Panc1 (cell line): ENCODE results near the gene PLCG1. TPM values are rescaled to one million over a fixed set of nuclear protein-coding genes. Genes with fewer than 3 reads are reported as not detected.

Experiments
- ATAC-seq: fragments of 200-7000 bp; cut with Tn5 transposase; 2 replicates; pipeline ENCODE4 v1.9.1; 2020; ENCODE audit warnings: mild to moderate bottlenecking, moderate library complexity
- BruUV-seq: library from RNA; stranded (reverse); fragments of 400-500 nt; replicated peaks from 2 replicates; lab custom pipeline; 2021; lab: Mats Ljungman, UMichigan
- CTCF ChIA-PET: fragments of 300-600 bp; sonication (Branson Sonifier 250); formaldehyde crosslinking; loops from one replicate; lab custom pipeline; 2022; ENCODE audit warnings: antibody characterized with exemption; lab: Charles Lee
- POLR2A ChIA-PET: fragments of 300-600 bp; sonication (Branson Sonifier 250); formaldehyde crosslinking; loops from one replicate; lab custom pipeline; 2022; ENCODE audit warnings: antibody characterized with exemption; lab: Charles Lee
- DNase-seq: peaks from one replicate; pipeline ENCODE4 v3.0.0-alpha.2; 2010; ENCODE audit warnings: low read depth, low spot score
- H3K27ac ChIP-seq: 2 replicates; pipeline ENCODE4 v1.5.1; 2011; ENCODE audit warnings: mild to moderate bottlenecking, low read length, inconsistent platforms
- H3K27me3 ChIP-seq: fragments of 200-500 bp; sonication (Bioruptor generic); 2 replicates; pipeline ENCODE4 v1.6.0; 2014; ENCODE audit warnings: low read length, inconsistent platforms; ENCODE audit not compliant: control insufficient read depth, insufficient read depth
- H3K36me3 ChIP-seq: fragments of 200-500 bp; sonication (Bioruptor generic); 2 replicates; pipeline ENCODE4 v1.5.1; 2014; ENCODE audit warnings: inconsistent platforms, mild to moderate bottlenecking, low read length, moderate library complexity; ENCODE audit not compliant: control insufficient read depth, insufficient read depth
- H3K4me1 ChIP-seq: 2 replicates; pipeline ENCODE4 v1.5.1; 2011; ENCODE audit warnings: inconsistent platforms, mild to moderate bottlenecking, low read length, moderate library complexity; ENCODE audit not compliant: control insufficient read depth, insufficient read depth
- H3K4me3 ChIP-seq, 2 experiments: 2 replicates each; pipeline ENCODE4 v1.5.1; 2011 to 2012; ENCODE audit warnings: low read depth in 2 of 2, low read length in 2 of 2, mild to moderate bottlenecking in 2 of 2, inconsistent platforms in 1 of 2, moderate library complexity in 1 of 2
- H3K9me3 ChIP-seq: fragments of 200-500 bp; sonication (Bioruptor generic); 2 replicates; pipeline ENCODE4 v1.5.1; 2014; ENCODE audit warnings: low read depth, mild to moderate bottlenecking, inconsistent platforms, low read length, moderate library complexity; ENCODE audit not compliant: control insufficient read depth, insufficient read depth
- POLR2AphosphoS5 ChIP-seq: IDR thresholded peaks from 2 replicates; pipeline ENCODE4 v1.6.1; 2012; ENCODE audit warnings: mild to moderate bottlenecking, low read depth, low read length, moderate library complexity
- SIN3A ChIP-seq: IDR thresholded peaks from 2 replicates; pipeline ENCODE4 v1.6.1; 2012; ENCODE audit warnings: low read depth, mild to moderate bottlenecking, low read length, moderate library complexity, borderline replicate concordance; ENCODE audit not compliant: insufficient read depth
- TCF7L2 ChIP-seq: IDR thresholded peaks from 2 replicates; pipeline ENCODE4 v1.6.1; 2011; ENCODE audit warnings: mild to moderate bottlenecking, low read depth, low read length, inconsistent platforms
- in situ Hi-C: cut with HindIII; loops from 2 replicates; pipeline ENCODE4 v1.10.0; 2016; ENCODE audit warnings: low sequenced_read_pairs, low pct_unique_long_range_greater_than_20kb
- intact Hi-C: fragments of 100-400 bp; cut with micrococcal nuclease; formaldehyde crosslinking; loops from one replicate; pipeline ENCODE4 v1.10.0; 2022; ENCODE audit not compliant: unreplicated experiment
- total RNA-seq: library from RNA; stranded (reverse); gene quantifications from one replicate; pipeline ENCODE4 v1.2.1, GENCODE V29; 2021; ENCODE audit not compliant: unreplicated experiment
- TF ChIP-seq, protein P1 (sequence below): fragments of 450-650 bp; IDR thresholded peaks from 2 replicates; pipeline ENCODE4 v1.5.1; 2017; ENCODE audit warnings: mild to moderate bottlenecking
- TF ChIP-seq, protein P2 (sequence below), 2 experiments: IDR thresholded peaks; 2 replicates each; pipeline ENCODE4 v1.6.1; 2011 to 2012; ENCODE audit warnings: low read depth in 2 of 2, control low read depth in 1 of 2, low read length in 1 of 2, mild to moderate bottlenecking in 1 of 2, moderate library complexity in 1 of 2; ENCODE audit not compliant: insufficient read depth in 1 of 2

The PLCG1 gene
- total RNA-seq, 1 experiment from 2014 or later, result 159 TPM

DNA sequence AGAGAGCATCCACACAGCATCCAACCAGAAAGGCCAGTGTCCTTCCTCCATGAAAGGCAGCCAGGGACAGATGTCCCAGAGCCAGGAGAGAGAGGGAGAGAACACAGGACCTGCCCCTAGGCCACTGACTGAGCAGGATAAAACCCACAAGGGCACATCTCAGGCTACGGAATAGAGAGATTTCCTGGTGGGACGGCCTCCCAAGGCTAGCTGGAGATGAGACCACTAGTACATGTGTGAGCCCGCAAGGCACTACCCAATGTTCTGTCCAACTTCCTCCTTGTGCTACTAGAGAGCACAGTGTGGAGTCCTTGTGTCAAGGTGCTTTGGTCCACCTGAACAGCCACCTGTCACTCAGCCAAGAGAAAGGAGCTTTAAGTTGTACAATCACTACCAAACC lies 44.2 kb downstream of the PLCG1 start:
- no TSS peak for BruUV-seq
- H3K9me3 ChIP-seq, result no peaks in the 10 kb centered on the region
- ATAC-seq (no peak), DNase-seq (no peak)
- H3K27me3 ChIP-seq, result no peaks in the 10 kb centered on the region
- intact Hi-C loops (no loop called here), in situ Hi-C loops (no loop called here)
- H3K4me1 ChIP-seq, result no peaks in the 10 kb centered on the region
- ChIA-PET CTCF (no interaction called here), POLR2A (no interaction called here)
- TF ChIP-seq, protein P1, sequence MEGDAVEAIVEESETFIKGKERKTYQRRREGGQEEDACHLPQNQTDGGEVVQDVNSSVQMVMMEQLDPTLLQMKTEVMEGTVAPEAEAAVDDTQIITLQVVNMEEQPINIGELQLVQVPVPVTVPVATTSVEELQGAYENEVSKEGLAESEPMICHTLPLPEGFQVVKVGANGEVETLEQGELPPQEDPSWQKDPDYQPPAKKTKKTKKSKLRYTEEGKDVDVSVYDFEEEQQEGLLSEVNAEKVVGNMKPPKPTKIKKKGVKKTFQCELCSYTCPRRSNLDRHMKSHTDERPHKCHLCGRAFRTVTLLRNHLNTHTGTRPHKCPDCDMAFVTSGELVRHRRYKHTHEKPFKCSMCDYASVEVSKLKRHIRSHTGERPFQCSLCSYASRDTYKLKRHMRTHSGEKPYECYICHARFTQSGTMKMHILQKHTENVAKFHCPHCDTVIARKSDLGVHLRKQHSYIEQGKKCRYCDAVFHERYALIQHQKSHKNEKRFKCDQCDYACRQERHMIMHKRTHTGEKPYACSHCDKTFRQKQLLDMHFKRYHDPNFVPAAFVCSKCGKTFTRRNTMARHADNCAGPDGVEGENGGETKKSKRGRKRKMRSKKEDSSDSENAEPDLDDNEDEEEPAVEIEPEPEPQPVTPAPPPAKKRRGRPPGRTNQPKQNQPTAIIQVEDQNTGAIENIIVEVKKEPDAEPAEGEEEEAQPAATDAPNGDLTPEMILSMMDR, result no peak
- TF ChIP-seq TCF7L2 (no peak), POLR2AphosphoS5 (no peak), SIN3A (no peak)
- TF ChIP-seq, protein P2, sequence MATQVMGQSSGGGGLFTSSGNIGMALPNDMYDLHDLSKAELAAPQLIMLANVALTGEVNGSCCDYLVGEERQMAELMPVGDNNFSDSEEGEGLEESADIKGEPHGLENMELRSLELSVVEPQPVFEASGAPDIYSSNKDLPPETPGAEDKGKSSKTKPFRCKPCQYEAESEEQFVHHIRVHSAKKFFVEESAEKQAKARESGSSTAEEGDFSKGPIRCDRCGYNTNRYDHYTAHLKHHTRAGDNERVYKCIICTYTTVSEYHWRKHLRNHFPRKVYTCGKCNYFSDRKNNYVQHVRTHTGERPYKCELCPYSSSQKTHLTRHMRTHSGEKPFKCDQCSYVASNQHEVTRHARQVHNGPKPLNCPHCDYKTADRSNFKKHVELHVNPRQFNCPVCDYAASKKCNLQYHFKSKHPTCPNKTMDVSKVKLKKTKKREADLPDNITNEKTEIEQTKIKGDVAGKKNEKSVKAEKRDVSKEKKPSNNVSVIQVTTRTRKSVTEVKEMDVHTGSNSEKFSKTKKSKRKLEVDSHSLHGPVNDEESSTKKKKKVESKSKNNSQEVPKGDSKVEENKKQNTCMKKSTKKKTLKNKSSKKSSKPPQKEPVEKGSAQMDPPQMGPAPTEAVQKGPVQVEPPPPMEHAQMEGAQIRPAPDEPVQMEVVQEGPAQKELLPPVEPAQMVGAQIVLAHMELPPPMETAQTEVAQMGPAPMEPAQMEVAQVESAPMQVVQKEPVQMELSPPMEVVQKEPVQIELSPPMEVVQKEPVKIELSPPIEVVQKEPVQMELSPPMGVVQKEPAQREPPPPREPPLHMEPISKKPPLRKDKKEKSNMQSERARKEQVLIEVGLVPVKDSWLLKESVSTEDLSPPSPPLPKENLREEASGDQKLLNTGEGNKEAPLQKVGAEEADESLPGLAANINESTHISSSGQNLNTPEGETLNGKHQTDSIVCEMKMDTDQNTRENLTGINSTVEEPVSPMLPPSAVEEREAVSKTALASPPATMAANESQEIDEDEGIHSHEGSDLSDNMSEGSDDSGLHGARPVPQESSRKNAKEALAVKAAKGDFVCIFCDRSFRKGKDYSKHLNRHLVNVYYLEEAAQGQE (IDR thresholded peaks at IDR 0.05; ENCODE audit: insufficient read depth in 1 of 2, low read depth in 2 of 2, low read length in 1 of 2), result no peak
- no peak overlapping the region for H3K27ac ChIP-seq
- no peaks in the 10 kb centered on the region for H3K36me3 ChIP-seq
- no peak overlapping the region for H3K4me3 ChIP-seq

DNA sequence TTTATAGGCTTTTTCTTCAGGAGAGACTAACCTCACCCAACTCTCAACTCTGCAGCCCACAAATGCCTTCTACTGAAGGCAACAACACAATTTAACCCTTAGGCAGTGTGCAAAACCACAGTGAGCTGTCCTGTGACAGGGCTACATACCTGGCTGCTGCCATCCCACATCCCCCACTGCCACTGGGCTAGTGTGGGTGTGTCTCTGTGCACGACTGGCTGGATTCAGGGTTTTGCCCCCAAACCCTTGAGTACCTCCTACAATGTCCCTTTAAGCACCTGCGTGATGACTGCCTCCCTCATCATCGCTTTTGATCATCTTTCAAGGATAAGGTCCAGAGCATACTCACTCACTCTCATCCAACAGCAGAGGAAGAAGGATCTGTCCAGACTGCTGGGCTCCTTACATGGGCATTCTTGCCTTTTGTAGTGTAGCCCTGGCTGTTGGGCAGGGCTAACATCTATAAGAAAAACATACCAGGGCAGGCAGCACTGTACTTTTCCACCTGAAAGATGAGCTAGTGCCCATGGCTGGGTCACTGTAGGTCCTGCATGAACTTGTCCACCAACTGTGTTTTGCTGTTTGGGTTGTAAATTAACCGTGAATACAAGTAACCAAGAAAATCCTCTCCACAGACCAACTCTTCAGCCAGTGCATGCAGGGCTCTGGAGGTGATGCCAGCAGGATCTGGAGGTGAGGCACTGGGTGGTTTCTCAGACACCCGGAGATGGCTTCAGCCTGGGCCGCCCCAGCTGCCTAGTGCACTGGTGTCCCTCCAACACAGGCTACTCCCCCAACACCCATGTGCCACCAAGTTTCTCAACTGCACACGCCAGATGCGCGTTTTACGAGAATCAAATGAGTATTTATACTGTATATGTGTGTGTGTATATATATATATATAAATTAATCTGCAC lies 45.2 kb downstream of the PLCG1 start:
- DNase-seq (no peak), ATAC-seq (no peak)
- Histone ChIP-seq H3K27ac (no peak overlapping the region), H3K4me3 (no peak overlapping the region), H3K4me1 (no peaks in the 10 kb centered on the region), H3K36me3 (no peaks in the 10 kb centered on the region), H3K9me3 (no peaks in the 10 kb centered on the region), H3K27me3 (no peaks in the 10 kb centered on the region)
- TF ChIP-seq SIN3A, result no peak
- TF ChIP-seq POLR2AphosphoS5, result peak; percentile 21; the same call in 1 of the 2 replicates
- no peak for TF ChIP-seq TCF7L2
- intact Hi-C loops, result no loop called here
- in situ Hi-C loops, result no loop called here
- CTCF ChIA-PET, result no interaction called here
- POLR2A ChIA-PET, result no interaction called here
- BruUV-seq, result no TSS peak

DNA sequence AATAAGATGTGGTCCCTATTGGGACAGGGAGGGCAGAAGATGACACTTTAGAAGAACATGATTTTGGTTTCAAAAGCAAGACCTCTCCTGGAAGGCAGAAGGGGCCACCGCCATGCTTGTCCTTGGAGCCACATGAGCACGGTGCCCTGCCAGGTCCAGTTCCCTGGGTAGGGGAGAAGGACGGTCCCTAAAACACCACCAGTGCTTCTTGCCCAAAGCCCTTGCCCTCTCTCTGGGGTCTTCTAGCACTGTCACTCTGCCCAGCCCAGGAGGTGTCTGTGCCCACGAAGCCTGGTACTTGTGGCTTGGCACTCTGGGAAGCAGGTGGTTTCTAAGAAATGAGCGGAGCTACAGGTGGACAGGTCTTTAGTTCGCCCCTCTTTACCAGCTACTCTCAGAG lies 46.0 kb downstream of the PLCG1 start:
- H3K4me1 ChIP-seq, result no peaks in the 10 kb centered on the region
- ATAC-seq (no peak), DNase-seq (no peak)
- no peak overlapping the region for H3K27ac ChIP-seq
- no peaks in the 10 kb centered on the region for H3K36me3 ChIP-seq
- no peaks in the 10 kb centered on the region for H3K9me3 ChIP-seq
- intact Hi-C loops (no loop called here), in situ Hi-C loops (no loop called here)
- ChIA-PET CTCF (no interaction called here), POLR2A (no interaction called here)
- no peaks in the 10 kb centered on the region for H3K27me3 ChIP-seq
- TF ChIP-seq SIN3A, result no peak
- TF ChIP-seq, protein P2 (IDR thresholded peaks at IDR 0.05; ENCODE audit: insufficient read depth in 1 of 2, low read depth in 2 of 2, low read length in 1 of 2), result no peak
- TF ChIP-seq TCF7L2, result no peak
- TF ChIP-seq, protein P1, result no peak
- no peak for TF ChIP-seq POLR2AphosphoS5
- BruUV-seq, result no TSS peak
- H3K4me3 ChIP-seq, result no peak overlapping the region
